AG04450 (cell line): ENCODE data around the gene GPR156. TPM values are rescaled to one million over a fixed set of nuclear protein-coding genes. Genes with fewer than 3 reads are reported as not detected.
"Not testable (repeated sequence)": the region's sequence is repeated elsewhere in the genome, so short reads cannot be mapped to it uniquely, and the experiment has no call there.

ENCODE experiments used
- CTCF ChIA-PET: fragments of 300-600, 350-600 bp; formaldehyde crosslinking; extraction: SDS; loops from one replicate; lab custom pipeline; 2022; ENCODE audit warnings: antibody characterized with exemption, inconsistent platforms; lab: Charles Lee
- POLR2A ChIA-PET: fragments of 350-600 bp; formaldehyde crosslinking; extraction: SDS; loops from one replicate; lab custom pipeline; 2021; ENCODE audit warnings: antibody characterized with exemption, inconsistent platforms; lab: Yijun Ruan, JAX
- DNase-seq: peaks from one replicate; pipeline ENCODE4 v3.0.0-alpha.2; 2011; ENCODE audit warnings: low read depth, low spot score
- H3K27ac ChIP-seq: one replicate; pipeline ENCODE4 v1.5.1; 2012; ENCODE audit warnings: low read depth, low read length, control low read depth
- H3K27me3 ChIP-seq: one replicate; pipeline ENCODE4 v1.6.0; 2012; ENCODE audit warnings: low read length; ENCODE audit not compliant: control insufficient read depth, insufficient read depth
- H3K4me3 ChIP-seq: 2 replicates; pipeline ENCODE4 v1.5.1; 2011; ENCODE audit warnings: mild to moderate bottlenecking, low read depth, low read length, control low read depth
- H3K9me3 ChIP-seq: 2 replicates; pipeline ENCODE4 v1.5.1; 2012; ENCODE audit warnings: low read length; ENCODE audit not compliant: control insufficient read depth, insufficient read depth
- CTCF ChIP-seq: IDR thresholded peaks from 2 replicates; pipeline ENCODE4 v1.5.1; 2011; ENCODE audit warnings: low read depth, low read length, control low read depth, inconsistent platforms
- polyA minus RNA-seq: library from RNA; depleted of rRNA, polyadenylated mRNA; stranded (reverse); fragments of >200 nt; gene quantifications from 2 replicates; pipeline ENCODE4 v1.2.3, GENCODE V29; 2011; rRNA and poly(A)+ RNA removed
- polyA plus RNA-seq: library from polyadenylated mRNA; depleted of rRNA; stranded (reverse); fragments of >200 nt; gene quantifications from 2 replicates; pipeline ENCODE4 v1.2.3, GENCODE V29; 2011; rRNA removed

GPR156 gene
- polyA plus RNA-seq = 0.22 and 0.31 TPM in 2 replicates
- polyA minus RNA-seq = 0.13 and 0.18 TPM in 2 replicates

- H3K27me3 ChIP-seq = peaks cover 31% of the 10 kb centered on the region
- TF ChIP-seq CTCF = no peak
- CTCF ChIA-PET = interaction anchor here (0.5 to 1.3 kb wide), 2 partner anchors 132 to 367 kb away, joined by 3 to 6 read pairs; no protein-coding TSS in a partner anchor
- no peak for DNase-seq
- no peak within 1 kb of the TSS for H3K27ac ChIP-seq
- peaks cover 5% of the 10 kb centered on the region; the same call in 1 of the 2 replicates for H3K9me3 ChIP-seq
- POLR2A ChIA-PET = no interaction called here
- peak within 1 kb of the TSS; percentile 62 for H3K4me3 ChIP-seq
Measured at GRCh38 chr3:120284747-120285507, at the start of gene GPR156. Gene GPR156, minus strand, starts transcription at chr3:120285222. Its CDS starts 41,124 bp downstream, at chr3:120244098.

GRCh38 chr3:120332646-120333045 lies 47.6 kb upstream of the GPR156 start:
- CTCF ChIA-PET = interaction anchor here (0.7 to 2.3 kb wide), 2 partner anchors 226 to 417 kb away, joined by 3 to 8 read pairs; no protein-coding TSS in a partner anchor
- Histone ChIP-seq H3K27ac (no peak overlapping the region), H3K4me3 (no peak overlapping the region), H3K9me3 (no peaks in the 10 kb centered on the region), H3K27me3 (no peaks in the 10 kb centered on the region)
- DNase-seq = no peak
- TF ChIP-seq CTCF = no peak
- POLR2A ChIA-PET = interaction anchor here (0.7 kb wide), 1 partner anchor 17 kb away, joined by 3 read pairs; no protein-coding TSS in a partner anchor

GRCh38 chr3:120331076-120331475 lies 46.1 kb upstream of the GPR156 start:
- no peak overlapping the region for H3K4me3 ChIP-seq
- no peak overlapping the region for H3K27ac ChIP-seq
- CTCF ChIA-PET = interaction anchor here (0.7 to 2.3 kb wide), 2 partner anchors 45 to 228 kb away, joined by 3 to 8 read pairs; no protein-coding TSS in a partner anchor
- no peak for DNase-seq
- no peak for TF ChIP-seq CTCF
- no peaks in the 10 kb centered on the region for H3K9me3 ChIP-seq
- POLR2A ChIA-PET = no interaction called here
- H3K27me3 ChIP-seq = no peaks in the 10 kb centered on the region

GRCh38 chr3:120326784-120327183 lies 41.8 kb upstream of the GPR156 start:
- no peaks in the 10 kb centered on the region for H3K27me3 ChIP-seq
- no peaks in the 10 kb centered on the region for H3K9me3 ChIP-seq
- POLR2A ChIA-PET = no interaction called here
- TF ChIP-seq CTCF = no peak
- no peak overlapping the region for H3K27ac ChIP-seq
- no peak for DNase-seq
- CTCF ChIA-PET = no interaction called here
- no peak overlapping the region for H3K4me3 ChIP-seq

- ChIA-PET CTCF (no interaction called here), POLR2A (no interaction called here)
- Histone ChIP-seq H3K27me3 (no peaks in the 10 kb centered on the region), H3K9me3 (no peaks in the 10 kb centered on the region), H3K4me3 (no peak overlapping the region), H3K27ac (no peak overlapping the region)
- no peak for DNase-seq
- no peak for TF ChIP-seq CTCF
Measured at GRCh38 chr3:120324190-120324589, 39.2 kb upstream of the GPR156 start.

- POLR2A ChIA-PET, H3K9me3 ChIP-seq, H3K27me3 ChIP-seq, DNase-seq, H3K27ac ChIP-seq, CTCF ChIA-PET, H3K4me3 ChIP-seq: not testable (repeated sequence)
Measured at GRCh38 chr3:120323761-120324160, 38.7 kb upstream of the GPR156 start.
